ENCODE measurements around the gene GOLIM4. TPM values are rescaled to one million over a fixed set of nuclear protein-coding genes. Genes with fewer than 3 reads are reported as not detected.

GOLIM4 gene
- total and polyA plus RNA-seq, 2 of the 13 experiments (the other 11 are each of a cell fraction or from before 2014, with no cell fraction given), result 10.9 to 47.7 TPM

- TF ChIP-seq PAXIP1 (CRISPR knock-in tag; conservative IDR thresholded peaks at IDR 0.05) (peak; percentile 64), ZNF839 (CRISPR knock-in tag; IDR thresholded peaks at IDR 0.05; ENCODE audit: borderline replicate concordance) (no peak), SRSF4 (IDR thresholded peaks at IDR 0.05; ENCODE audit: low read depth, low read length, poor library complexity, severe bottlenecking) (no peak), TAF15 (IDR thresholded peaks at IDR 0.05; ENCODE audit: low read depth, low read length, poor library complexity, severe bottlenecking) (no peak), RBM22 (optimal IDR thresholded peaks at IDR 0.05; ENCODE audit: low read length) (peak; percentile 94), ZBTB7B (CRISPR knock-in tag; IDR thresholded peaks at IDR 0.05) (no peak), MXI1 (IDR thresholded peaks at IDR 0.05; ENCODE audit: borderline replicate concordance, low read depth, low read length) (no peak), ZNF235 (CRISPR knock-in tag; IDR thresholded peaks at IDR 0.05; ENCODE audit: borderline replicate concordance) (no peak), AHDC1 (CRISPR knock-in tag; IDR thresholded peaks at IDR 0.05; ENCODE audit: borderline replicate concordance) (0 out of 2 replicates have a peak, but pooled peaks have one; percentile 19), ZNF280B (CRISPR knock-in tag; IDR thresholded peaks at IDR 0.05; ENCODE audit: borderline replicate concordance) (no peak), ZNF562 (CRISPR knock-in tag; IDR thresholded peaks at IDR 0.05; ENCODE audit: borderline replicate concordance) (no peak), KDM2A (CRISPR knock-in tag; IDR thresholded peaks at IDR 0.05; ENCODE audit: borderline replicate concordance, low read depth) (no peak)
- TF ChIP-seq, protein P1, sequence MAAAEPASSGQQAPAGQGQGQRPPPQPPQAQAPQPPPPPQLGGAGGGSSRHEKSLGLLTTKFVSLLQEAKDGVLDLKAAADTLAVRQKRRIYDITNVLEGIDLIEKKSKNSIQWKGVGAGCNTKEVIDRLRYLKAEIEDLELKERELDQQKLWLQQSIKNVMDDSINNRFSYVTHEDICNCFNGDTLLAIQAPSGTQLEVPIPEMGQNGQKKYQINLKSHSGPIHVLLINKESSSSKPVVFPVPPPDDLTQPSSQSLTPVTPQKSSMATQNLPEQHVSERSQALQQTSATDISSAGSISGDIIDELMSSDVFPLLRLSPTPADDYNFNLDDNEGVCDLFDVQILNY (CRISPR knock-in tag; conservative IDR thresholded peaks at IDR 0.05), result no peak
- TF ChIP-seq, protein P2, sequence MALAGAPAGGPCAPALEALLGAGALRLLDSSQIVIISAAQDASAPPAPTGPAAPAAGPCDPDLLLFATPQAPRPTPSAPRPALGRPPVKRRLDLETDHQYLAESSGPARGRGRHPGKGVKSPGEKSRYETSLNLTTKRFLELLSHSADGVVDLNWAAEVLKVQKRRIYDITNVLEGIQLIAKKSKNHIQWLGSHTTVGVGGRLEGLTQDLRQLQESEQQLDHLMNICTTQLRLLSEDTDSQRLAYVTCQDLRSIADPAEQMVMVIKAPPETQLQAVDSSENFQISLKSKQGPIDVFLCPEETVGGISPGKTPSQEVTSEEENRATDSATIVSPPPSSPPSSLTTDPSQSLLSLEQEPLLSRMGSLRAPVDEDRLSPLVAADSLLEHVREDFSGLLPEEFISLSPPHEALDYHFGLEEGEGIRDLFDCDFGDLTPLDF (CRISPR knock-in tag; IDR thresholded peaks at IDR 0.05), result no peak
Observed at GRCh38 chr3:168088106-168088720, 7.5 kb downstream of the GOLIM4 start (continued).

Data from HepG2 (cell line).